ENCODE measurements around the gene ITPKB.

- TF ChIP-seq CTCF (IDR thresholded peaks at IDR 0.05; ENCODE audit: low read length) = no peak
- no peak for TF ChIP-seq EZH2 (optimal IDR thresholded peaks at IDR 0.05; ENCODE audit: low read depth, low read length)
- TF ChIP-seq EZH2phosphoT487 (IDR thresholded peaks at IDR 0.05; ENCODE audit: low read length) = no peak
Measured at GRCh38 chr1:226677027-226678020, 61.8 kb downstream of the ITPKB start.

Data from MM.1S (cell line).